ENCODE data around the gene GRAP. TPM values are rescaled to one million over a fixed set of nuclear protein-coding genes. Genes with fewer than 3 reads are reported as not detected.

Gene GRAP
- total RNA-seq, 1 experiment from 2014 or later, result 0.21 TPM

DNA sequence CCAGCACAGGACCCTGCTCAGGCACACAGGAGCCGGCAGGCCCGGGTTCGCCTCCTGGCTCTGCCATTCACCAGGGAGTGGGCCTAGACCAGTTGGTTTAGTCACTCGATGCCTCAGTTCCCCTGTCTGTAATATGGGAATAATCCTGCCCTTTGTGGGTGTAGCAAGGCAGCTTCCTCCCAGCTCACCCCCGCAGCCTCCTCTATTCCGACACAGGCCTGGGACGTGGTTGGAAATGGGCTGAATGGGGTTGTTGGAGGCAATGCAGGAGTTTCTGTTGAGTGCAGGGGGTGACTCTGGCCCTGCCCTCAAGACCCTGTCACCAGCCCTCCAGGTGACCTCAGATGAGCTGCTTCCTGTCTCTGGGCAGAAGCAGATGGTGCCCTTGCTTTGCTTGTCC is 75.0 kb downstream of the GRAP start:
- intact Hi-C loops (cut with micrococcal nuclease; ENCODE audit: unreplicated experiment), result no loop called here
- Histone ChIP-seq H3K4me1 (ENCODE audit: control insufficient read depth, insufficient read depth, low read length) (peaks cover 4% of the 10 kb centered on the region; the same call in 1 of the 2 replicates), H3K36me3 (ENCODE audit: control insufficient read depth, insufficient read depth, low read length) (no peaks in the 10 kb centered on the region), H3K4me3 (ENCODE audit: low read depth in 2 of 2, low read length in 2 of 2) (no peak overlapping the region), H3K27ac (ENCODE audit: low read length) (no peak overlapping the region), H3K9me3 (ENCODE audit: control insufficient read depth, insufficient read depth, low read depth, low read length) (no peaks in the 10 kb centered on the region), H3K27me3 (ENCODE audit: control insufficient read depth, insufficient read depth, low read length) (no peaks in the 10 kb centered on the region)
- TF ChIP-seq CTCF (IDR thresholded peaks at IDR 0.05) (no peak), SIN3A (IDR thresholded peaks at IDR 0.05; ENCODE audit: borderline replicate concordance, insufficient read depth, low read depth, low read length) (no peak), TCF7L2 (IDR thresholded peaks at IDR 0.05; ENCODE audit: low read depth, low read length) (no peak), POLR2AphosphoS5 (IDR thresholded peaks at IDR 0.05; ENCODE audit: low read depth, low read length) (no peak)
- TF ChIP-seq, protein P1, sequence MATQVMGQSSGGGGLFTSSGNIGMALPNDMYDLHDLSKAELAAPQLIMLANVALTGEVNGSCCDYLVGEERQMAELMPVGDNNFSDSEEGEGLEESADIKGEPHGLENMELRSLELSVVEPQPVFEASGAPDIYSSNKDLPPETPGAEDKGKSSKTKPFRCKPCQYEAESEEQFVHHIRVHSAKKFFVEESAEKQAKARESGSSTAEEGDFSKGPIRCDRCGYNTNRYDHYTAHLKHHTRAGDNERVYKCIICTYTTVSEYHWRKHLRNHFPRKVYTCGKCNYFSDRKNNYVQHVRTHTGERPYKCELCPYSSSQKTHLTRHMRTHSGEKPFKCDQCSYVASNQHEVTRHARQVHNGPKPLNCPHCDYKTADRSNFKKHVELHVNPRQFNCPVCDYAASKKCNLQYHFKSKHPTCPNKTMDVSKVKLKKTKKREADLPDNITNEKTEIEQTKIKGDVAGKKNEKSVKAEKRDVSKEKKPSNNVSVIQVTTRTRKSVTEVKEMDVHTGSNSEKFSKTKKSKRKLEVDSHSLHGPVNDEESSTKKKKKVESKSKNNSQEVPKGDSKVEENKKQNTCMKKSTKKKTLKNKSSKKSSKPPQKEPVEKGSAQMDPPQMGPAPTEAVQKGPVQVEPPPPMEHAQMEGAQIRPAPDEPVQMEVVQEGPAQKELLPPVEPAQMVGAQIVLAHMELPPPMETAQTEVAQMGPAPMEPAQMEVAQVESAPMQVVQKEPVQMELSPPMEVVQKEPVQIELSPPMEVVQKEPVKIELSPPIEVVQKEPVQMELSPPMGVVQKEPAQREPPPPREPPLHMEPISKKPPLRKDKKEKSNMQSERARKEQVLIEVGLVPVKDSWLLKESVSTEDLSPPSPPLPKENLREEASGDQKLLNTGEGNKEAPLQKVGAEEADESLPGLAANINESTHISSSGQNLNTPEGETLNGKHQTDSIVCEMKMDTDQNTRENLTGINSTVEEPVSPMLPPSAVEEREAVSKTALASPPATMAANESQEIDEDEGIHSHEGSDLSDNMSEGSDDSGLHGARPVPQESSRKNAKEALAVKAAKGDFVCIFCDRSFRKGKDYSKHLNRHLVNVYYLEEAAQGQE (IDR thresholded peaks at IDR 0.05; ENCODE audit: insufficient read depth in 1 of 2, low read depth in 2 of 2, low read length in 1 of 2), result no peak
- in situ Hi-C loops (cut with HindIII; ENCODE audit: low pct_unique_long_range_greater_than_20kb, low sequenced_read_pairs), result no loop called here
- ChIA-PET CTCF (no interaction called here), POLR2A (interaction anchor here (0.6 kb wide), 1 partner anchor 709 kb away, joined by 3 read pairs; no protein-coding TSS in a partner anchor)
- no TSS peak for BruUV-seq (replicated peaks)
- ATAC-seq (no peak), DNase-seq (ENCODE audit: low read depth, low spot score) (no peak)

Other genes starting within 250 kb of the GRAP start
- 25.3 TPM for gene PRPSAP2, start 188.8 kb downstream of the GRAP start, total RNA-seq (2021; ENCODE audit: unreplicated experiment)
- not detected for gene SLC5A10, start 94.8 kb downstream of the GRAP start, total RNA-seq (2021; ENCODE audit: unreplicated experiment)
- gene FAM83G, start 42.2 kb downstream of the GRAP start, total RNA-seq (2021; ENCODE audit: unreplicated experiment), result 17.3 TPM
- gene GRAPL, start 80.6 kb upstream of the GRAP start, total RNA-seq (2021; ENCODE audit: unreplicated experiment), result 0.31 TPM
- gene EPN2, start 190.4 kb upstream of the GRAP start, total RNA-seq (2021; ENCODE audit: unreplicated experiment), result 35.0 TPM

Data from Panc1 (cell line).